ENCODE measurements around the gene PARP1. TPM values are rescaled to one million over a fixed set of nuclear protein-coding genes. Genes with fewer than 3 reads are reported as not detected.

Gene PARP1
- total RNA-seq: 180 and 204 TPM in 2 replicates

DNA sequence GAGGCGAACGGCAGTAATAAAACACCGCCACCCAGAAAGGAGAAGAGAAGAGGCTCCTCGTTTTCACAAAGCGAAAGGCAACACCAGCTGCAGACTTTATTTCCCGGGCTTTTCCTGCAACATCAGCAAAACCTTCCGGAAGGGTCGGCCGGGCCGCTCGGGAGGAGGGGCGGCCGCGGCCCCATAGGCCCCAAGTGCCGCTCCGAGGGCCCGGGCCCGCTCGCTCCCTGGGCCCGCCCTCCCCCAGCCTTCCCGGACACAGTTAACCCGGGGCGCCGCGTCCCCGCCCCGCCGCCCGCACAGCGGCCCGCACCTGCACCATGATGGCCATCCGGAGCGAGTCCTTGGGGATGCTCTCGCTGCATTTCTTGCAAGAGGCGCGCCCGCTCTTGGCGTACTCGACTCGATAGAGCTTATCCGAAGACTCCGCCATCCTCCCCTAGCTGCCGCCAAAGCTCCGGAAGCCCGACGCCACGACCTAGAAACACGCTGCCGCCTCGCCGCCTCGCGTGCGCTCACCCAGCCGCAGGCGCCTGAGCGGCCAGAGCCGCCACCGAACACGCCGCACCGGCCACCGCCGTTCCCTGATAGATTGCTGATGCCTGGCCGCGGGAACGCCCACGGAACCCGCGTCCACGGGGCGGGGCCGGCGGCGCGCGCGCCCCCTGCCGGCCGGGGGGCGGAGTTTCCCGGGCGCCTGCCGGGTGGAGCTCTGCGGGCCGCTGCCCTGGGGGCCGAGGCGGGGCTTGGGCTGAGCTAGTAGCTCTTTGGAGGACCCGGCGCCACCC, at the start of gene PARP1:
TSS of gene PARP1 (minus strand) at position 597 of the 788 bp plus-strand sequence. CDS start at position 433, 164 bp downstream.

Other genes with a start within 250 kb of the PARP1 start
- 51.6 and 57.8 TPM in 2 replicates for gene ACBD3, start 221.4 kb downstream of the PARP1 start, total RNA-seq
- 0.13 and 0.14 TPM in 2 replicates for gene MIXL1, start 184.4 kb downstream of the PARP1 start, total RNA-seq
- 12.8 and 17.4 TPM in 2 replicates for gene LIN9, start 98.9 kb downstream of the PARP1 start, total RNA-seq
- gene STUM, start 140.7 kb upstream of the PARP1 start, total RNA-seq: not detected in 2 replicates

All from thoracic aorta endothelial cell (primary cell).